Adrenal gland (tissue), 5 donors: ENCODE results near the gene LDLRAD2.

Source experiments
- CTCF ChIP-seq, 6 experiments: fragments of 450-650 bp in 4 of 6; fragments of 200-600 bp in 2 of 6; sonication (generic) in 1 of 6; IDR thresholded peaks; 1 replicate in 5 of 6; 2 replicates in 1 of 6; pipeline versions ENCODE4 v1.5.1 to v1.8.0; 2016 to 2021; ENCODE audit warnings: antibody characterized with exemption in 6 of 6, mild to moderate bottlenecking in 2 of 6, moderate library complexity in 1 of 6
- POLR2A ChIP-seq, 2 donors: fragments of 450-650 bp; IDR thresholded peaks; one replicate each; pipeline ENCODE4 v1.6.1; 2017; ENCODE audit warnings: antibody characterized with exemption in 2 of 2, mild to moderate bottlenecking in 2 of 2, moderate library complexity in 1 of 2
- donor health status: DM: no; HTN: no; CAD: no.

- TF ChIP-seq CTCF (IDR thresholded peaks at IDR 0.05) = no peak
- no peak for TF ChIP-seq POLR2A (IDR thresholded peaks at IDR 0.05)
Observed at GRCh38 chr1:21823206-21823979, 11.3 kb downstream of the LDLRAD2 start.
